ENCODE data around the gene FOXF1.

FOXF1 gene

GRCh38 chr16:86467490-86467889 is 42.8 kb upstream of the FOXF1 start:
- ChIA-PET POLR2A (no interaction called here), CTCF (no interaction called here)
- 93% methylated on average over 5 of the region's 8 CpGs for WGBS (ENCODE audit: insufficient coverage)
- no peak for DNase-seq
- H3K9me3 ChIP-seq (ENCODE audit: control extremely low read depth in 1 of 5, control insufficient read depth in 4 of 5, insufficient read depth in 2 of 5, low read depth in 1 of 5, low read length in 4 of 5): peaks cover 0 to 12% (median 2%) of the 10 kb centered on the region in 5 experiments
- H3K27me3 ChIP-seq (replicated peaks in 2 of 5; ENCODE audit: control insufficient read depth in 4 of 5, insufficient read depth in 5 of 5, low read length in 4 of 5): peaks cover 0 to 50% (median 0%) of the 10 kb centered on the region in 5 experiments
- H3K4me3 ChIP-seq (ENCODE audit: control insufficient read depth in 1 of 7, extremely low read depth in 1 of 7, insufficient read depth in 4 of 7, low read depth in 2 of 7, low read length in 6 of 7): no peak overlapping the region
- no peaks in the 10 kb centered on the region for H3K4me1 ChIP-seq (ENCODE audit: control extremely low read depth in 1 of 4, control insufficient read depth in 4 of 4, insufficient read depth in 4 of 4, low read length in 3 of 4)
- no peak overlapping the region for H3K27ac ChIP-seq (ENCODE audit: insufficient read depth in 1 of 2, low read depth in 1 of 2, low read length in 2 of 2, poor library complexity in 1 of 2, severe bottlenecking in 2 of 2)
- no peaks in the 10 kb centered on the region for H3K36me3 ChIP-seq (ENCODE audit: control insufficient read depth in 4 of 4, insufficient read depth in 4 of 4, low read length in 3 of 4)

DNA sequence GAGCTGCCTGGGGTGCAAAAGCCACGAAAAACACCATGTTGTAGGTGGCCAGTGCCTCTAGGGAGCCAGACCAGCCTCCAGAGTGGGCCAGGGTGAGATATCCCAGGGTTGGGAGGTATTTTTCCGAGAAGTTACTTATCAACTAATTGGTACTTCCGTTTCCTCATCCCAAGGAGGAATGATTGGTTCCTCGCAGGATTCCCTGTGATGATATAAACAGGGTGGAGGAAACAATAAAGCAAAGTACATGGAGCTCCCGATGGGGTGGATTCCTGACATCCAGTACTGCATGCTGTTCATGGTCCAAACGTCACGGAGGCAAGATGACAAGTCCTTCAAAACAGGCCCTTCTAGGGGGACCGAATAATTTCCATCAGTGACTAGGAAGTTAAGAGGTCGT is 39.4 kb upstream of the FOXF1 start:
- H3K27me3 ChIP-seq (replicated peaks in 2 of 5; ENCODE audit: control insufficient read depth in 4 of 5, insufficient read depth in 5 of 5, low read length in 4 of 5): peaks cover under 1 to 79% (median 4%) of the 10 kb centered on the region in 5 experiments
- H3K4me1 ChIP-seq (ENCODE audit: control extremely low read depth in 1 of 4, control insufficient read depth in 4 of 4, insufficient read depth in 4 of 4, low read length in 3 of 4): no peaks in the 10 kb centered on the region
- no peak for DNase-seq
- no peak overlapping the region for H3K27ac ChIP-seq (ENCODE audit: insufficient read depth in 1 of 2, low read depth in 1 of 2, low read length in 2 of 2, poor library complexity in 1 of 2, severe bottlenecking in 2 of 2)
- WGBS (ENCODE audit: insufficient coverage): 77% methylated on average over 8 of the region's 9 CpGs
- ChIA-PET POLR2A (no interaction called here), CTCF (no interaction called here)
- H3K4me3 ChIP-seq (ENCODE audit: control insufficient read depth in 1 of 7, extremely low read depth in 1 of 7, insufficient read depth in 4 of 7, low read depth in 2 of 7, low read length in 6 of 7): no peak overlapping the region
- H3K36me3 ChIP-seq (ENCODE audit: control insufficient read depth in 4 of 4, insufficient read depth in 4 of 4, low read length in 3 of 4): no peaks in the 10 kb centered on the region
- H3K9me3 ChIP-seq (ENCODE audit: control extremely low read depth in 1 of 5, control insufficient read depth in 4 of 5, insufficient read depth in 2 of 5, low read depth in 1 of 5, low read length in 4 of 5): peaks cover 0 to 11% (median 2%) of the 10 kb centered on the region in 5 experiments

DNA sequence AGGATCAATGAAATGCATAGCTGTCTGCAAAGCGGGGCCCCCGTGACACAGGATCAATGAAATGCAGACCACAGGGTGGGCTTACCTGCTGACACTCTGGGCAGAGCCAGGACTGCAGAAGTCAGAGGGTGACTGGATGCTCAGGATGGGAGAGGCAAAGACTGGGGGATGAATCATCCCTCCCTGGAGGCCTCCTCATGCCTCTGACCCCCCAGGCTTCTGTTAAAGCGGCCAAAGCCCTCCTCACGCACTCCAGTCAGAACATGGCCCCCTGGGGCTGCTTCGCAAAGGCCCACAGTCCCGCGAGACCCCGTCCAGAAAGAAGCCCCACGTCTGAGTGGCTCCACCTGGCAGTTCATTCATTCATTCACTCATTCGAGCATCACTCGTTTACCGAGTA is 38.4 kb upstream of the FOXF1 start:
- Histone ChIP-seq H3K4me1 (ENCODE audit: control extremely low read depth in 1 of 4, control insufficient read depth in 4 of 4, insufficient read depth in 4 of 4, low read length in 3 of 4) (no peaks in the 10 kb centered on the region), H3K9me3 (ENCODE audit: control extremely low read depth in 1 of 5, control insufficient read depth in 4 of 5, insufficient read depth in 2 of 5, low read depth in 1 of 5, low read length in 4 of 5) (peaks cover 0 to 11% (median 2%) of the 10 kb centered on the region in 5 experiments), H3K27me3 (replicated peaks in 2 of 5; ENCODE audit: control insufficient read depth in 4 of 5, insufficient read depth in 5 of 5, low read length in 4 of 5) (peaks cover 4 to 82% (median 6%) of the 10 kb centered on the region in 5 experiments), H3K27ac (ENCODE audit: insufficient read depth in 1 of 2, low read depth in 1 of 2, low read length in 2 of 2, poor library complexity in 1 of 2, severe bottlenecking in 2 of 2) (no peak overlapping the region), H3K4me3 (ENCODE audit: control insufficient read depth in 1 of 7, extremely low read depth in 1 of 7, insufficient read depth in 4 of 7, low read depth in 2 of 7, low read length in 6 of 7) (no peak overlapping the region), H3K36me3 (ENCODE audit: control insufficient read depth in 4 of 4, insufficient read depth in 4 of 4, low read length in 3 of 4) (no peaks in the 10 kb centered on the region)
- DNase-seq: no peak
- ChIA-PET CTCF (no interaction called here), POLR2A (no interaction called here)
- WGBS (ENCODE audit: insufficient coverage): 94% methylated on average over 10 of the region's 12 CpGs

GRCh38 chr16:86472366-86472765 is 38.0 kb upstream of the FOXF1 start:
- CTCF ChIA-PET: no interaction called here
- POLR2A ChIA-PET: no interaction called here
- no peak for DNase-seq

DNA sequence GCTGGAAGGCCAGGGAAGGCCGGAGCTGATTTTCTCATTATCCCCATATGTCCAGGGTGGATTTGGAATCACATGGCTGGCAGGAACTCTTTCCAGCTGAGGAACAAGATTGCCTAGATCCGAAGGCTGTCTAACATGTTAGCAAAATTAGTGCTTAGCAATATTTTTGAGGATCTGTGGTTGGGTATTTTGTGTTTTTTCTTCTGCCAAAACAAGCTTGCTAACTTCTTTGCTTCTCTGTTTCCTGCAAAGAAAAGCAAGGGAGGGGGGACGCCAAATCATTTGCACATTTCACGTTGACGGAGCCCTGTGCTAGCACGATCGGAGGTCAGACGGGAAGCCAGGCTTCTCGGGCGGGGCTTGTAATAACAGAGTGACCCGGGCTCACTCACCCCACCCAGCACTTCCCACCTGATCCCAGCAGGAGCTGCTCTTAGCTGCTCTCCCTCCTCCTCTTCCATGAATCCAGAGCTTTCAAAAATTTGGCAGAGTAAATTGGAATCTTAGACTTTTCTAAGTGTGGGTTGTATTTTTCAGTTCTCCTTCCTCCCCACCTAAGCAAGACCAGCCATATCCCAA is 33.3 kb upstream of the FOXF1 start:
- H3K4me1 ChIP-seq (ENCODE audit: control extremely low read depth in 1 of 4, control insufficient read depth in 4 of 4, insufficient read depth in 4 of 4, low read length in 3 of 4): no peaks in the 10 kb centered on the region
- H3K27me3 ChIP-seq (replicated peaks in 2 of 5; ENCODE audit: control insufficient read depth in 4 of 5, insufficient read depth in 5 of 5, low read length in 4 of 5): peaks cover 4 to 87% (median 20%) of the 10 kb centered on the region in 5 experiments
- H3K4me3 ChIP-seq (ENCODE audit: control insufficient read depth in 1 of 7, extremely low read depth in 1 of 7, insufficient read depth in 4 of 7, low read depth in 2 of 7, low read length in 6 of 7): no peak overlapping the region
- 29% methylated on average over 9 of the region's 11 CpGs for WGBS (ENCODE audit: insufficient coverage)
- ChIA-PET POLR2A (no interaction called here), CTCF (interaction anchor here (0.6 kb wide), 1 partner anchor 79 kb away, joined by 3 read pairs; no protein-coding TSS in a partner anchor)
- H3K36me3 ChIP-seq (ENCODE audit: control insufficient read depth in 4 of 4, insufficient read depth in 4 of 4, low read length in 3 of 4): no peaks in the 10 kb centered on the region
- no peak overlapping the region for H3K27ac ChIP-seq (ENCODE audit: insufficient read depth in 1 of 2, low read depth in 1 of 2, low read length in 2 of 2, poor library complexity in 1 of 2, severe bottlenecking in 2 of 2)
- H3K9me3 ChIP-seq (ENCODE audit: control extremely low read depth in 1 of 5, control insufficient read depth in 4 of 5, insufficient read depth in 2 of 5, low read depth in 1 of 5, low read length in 4 of 5): peaks cover 0 to 7% (median 0%) of the 10 kb centered on the region in 5 experiments
- no peak for DNase-seq

More at GRCh38 chr16:86472366-86472765, 38.0 kb upstream of the FOXF1 start:
- no peaks in the 10 kb centered on the region for H3K4me1 ChIP-seq (ENCODE audit: control extremely low read depth in 1 of 4, control insufficient read depth in 4 of 4, insufficient read depth in 4 of 4, low read length in 3 of 4)
- peaks cover 4 to 82% (median 6%) of the 10 kb centered on the region in 5 experiments for H3K27me3 ChIP-seq (replicated peaks in 2 of 5; ENCODE audit: control insufficient read depth in 4 of 5, insufficient read depth in 5 of 5, low read length in 4 of 5)
- no peaks in the 10 kb centered on the region for H3K36me3 ChIP-seq (ENCODE audit: control insufficient read depth in 4 of 4, insufficient read depth in 4 of 4, low read length in 3 of 4)
- H3K27ac ChIP-seq (ENCODE audit: insufficient read depth in 1 of 2, low read depth in 1 of 2, low read length in 2 of 2, poor library complexity in 1 of 2, severe bottlenecking in 2 of 2): no peak overlapping the region
- no peak overlapping the region for H3K4me3 ChIP-seq (ENCODE audit: control insufficient read depth in 1 of 7, extremely low read depth in 1 of 7, insufficient read depth in 4 of 7, low read depth in 2 of 7, low read length in 6 of 7)
- WGBS (ENCODE audit: insufficient coverage): 94% methylated on average over 3 of the region's 5 CpGs
- H3K9me3 ChIP-seq (ENCODE audit: control extremely low read depth in 1 of 5, control insufficient read depth in 4 of 5, insufficient read depth in 2 of 5, low read depth in 1 of 5, low read length in 4 of 5): peaks cover 0 to 11% (median 2%) of the 10 kb centered on the region in 5 experiments

- Histone ChIP-seq H3K9me3 (ENCODE audit: control extremely low read depth in 1 of 5, control insufficient read depth in 4 of 5, insufficient read depth in 2 of 5, low read depth in 1 of 5, low read length in 4 of 5) (peaks cover 0 to 1% (median 0%) of the 10 kb centered on the region in 5 experiments), H3K36me3 (ENCODE audit: control insufficient read depth in 4 of 4, insufficient read depth in 4 of 4, low read length in 3 of 4) (no peaks in the 10 kb centered on the region), H3K4me3 (ENCODE audit: control insufficient read depth in 1 of 7, extremely low read depth in 1 of 7, insufficient read depth in 4 of 7, low read depth in 2 of 7, low read length in 6 of 7) (no peak overlapping the region), H3K4me1 (ENCODE audit: control extremely low read depth in 1 of 4, control insufficient read depth in 4 of 4, insufficient read depth in 4 of 4, low read length in 3 of 4) (no peaks in the 10 kb centered on the region), H3K27me3 (replicated peaks in 2 of 5; ENCODE audit: control insufficient read depth in 4 of 5, insufficient read depth in 5 of 5, low read length in 4 of 5) (peaks cover 4 to 88% (median 20%) of the 10 kb centered on the region in 5 experiments), H3K27ac (ENCODE audit: insufficient read depth in 1 of 2, low read depth in 1 of 2, low read length in 2 of 2, poor library complexity in 1 of 2, severe bottlenecking in 2 of 2) (no peak overlapping the region)
- 84% methylated on average over 5 of the region's 5 CpGs for WGBS (ENCODE audit: insufficient coverage)
- ChIA-PET POLR2A (no interaction called here), CTCF (no interaction called here)
- DNase-seq: no peak
Measured at GRCh38 chr16:86477642-86478041, 32.7 kb upstream of the FOXF1 start.

DNA sequence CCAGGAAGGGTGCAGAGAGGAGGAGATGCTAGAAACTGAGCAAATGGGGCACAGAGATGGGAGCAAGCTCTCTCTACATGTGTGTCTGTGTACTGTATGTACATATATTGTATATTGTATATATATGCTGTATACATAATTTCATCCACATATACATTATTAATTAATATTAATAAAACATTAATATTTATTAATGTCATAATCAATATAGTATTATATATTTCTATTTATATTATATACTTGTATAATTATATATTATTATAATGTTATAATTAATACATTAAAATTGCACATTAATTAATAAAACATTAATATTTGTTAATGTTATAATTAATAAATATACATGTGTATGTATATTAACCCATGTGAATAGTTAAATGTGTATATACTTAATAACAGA is 31.5 kb upstream of the FOXF1 start:
- Histone ChIP-seq H3K27ac (ENCODE audit: insufficient read depth in 1 of 2, low read depth in 1 of 2, low read length in 2 of 2, poor library complexity in 1 of 2, severe bottlenecking in 2 of 2) (no peak overlapping the region), H3K9me3 (ENCODE audit: control extremely low read depth in 1 of 5, control insufficient read depth in 4 of 5, insufficient read depth in 2 of 5, low read depth in 1 of 5, low read length in 4 of 5) (peaks cover 0 to 5% (median under 1%) of the 10 kb centered on the region in 5 experiments), H3K36me3 (ENCODE audit: control insufficient read depth in 4 of 4, insufficient read depth in 4 of 4, low read length in 3 of 4) (no peaks in the 10 kb centered on the region), H3K27me3 (replicated peaks in 2 of 5; ENCODE audit: control insufficient read depth in 4 of 5, insufficient read depth in 5 of 5, low read length in 4 of 5) (peaks cover 4 to 91% (median 20%) of the 10 kb centered on the region in 5 experiments), H3K4me1 (ENCODE audit: control extremely low read depth in 1 of 4, control insufficient read depth in 4 of 4, insufficient read depth in 4 of 4, low read length in 3 of 4) (no peaks in the 10 kb centered on the region), H3K4me3 (ENCODE audit: control insufficient read depth in 1 of 7, extremely low read depth in 1 of 7, insufficient read depth in 4 of 7, low read depth in 2 of 7, low read length in 6 of 7) (no peak overlapping the region)
- no peak for DNase-seq
- CTCF ChIA-PET: no interaction called here
- POLR2A ChIA-PET: no interaction called here
